ENCODE data around the gene KLF9.

Gene KLF9

GRCh38 chr9:70422371-70423043 lies 8.1 kb upstream of the KLF9 start:
- in situ Hi-C loops (cut with MboI; ENCODE audit: low sequenced_read_pairs) = no loop called here

GRCh38 chr9:70421272-70422180 lies 7.1 kb upstream of the KLF9 start:
- in situ Hi-C loops (cut with MboI; ENCODE audit: low sequenced_read_pairs) = no loop called here

GRCh38 chr9:70420441-70421271 lies 6.2 kb upstream of the KLF9 start:
- in situ Hi-C loops (cut with MboI; ENCODE audit: low sequenced_read_pairs) = no loop called here

- in situ Hi-C loops (cut with MboI; ENCODE audit: low sequenced_read_pairs) = no loop called here
These were observed 5.3 kb upstream of the KLF9 start for GRCh38 chr9:70419556-70420440.

GRCh38 chr9:70418822-70419555 lies 4.5 kb upstream of the KLF9 start:
- in situ Hi-C loops (cut with MboI; ENCODE audit: low sequenced_read_pairs) = no loop called here

GRCh38 chr9:70415476-70415875 lies 1.0 kb upstream of the KLF9 start:
- in situ Hi-C loops (cut with MboI; ENCODE audit: low sequenced_read_pairs) = no loop called here

- in situ Hi-C loops (cut with MboI; ENCODE audit: low sequenced_read_pairs) = no loop called here
These were observed 584 bp upstream of the KLF9 start for GRCh38 chr9:70415041-70415440.

GRCh38 chr9:70413464-70413798 lies 1.0 kb downstream of the KLF9 start:
- in situ Hi-C loops (cut with MboI; ENCODE audit: low sequenced_read_pairs) = no loop called here

GRCh38 chr9:70412832-70413463 lies 1.5 kb downstream of the KLF9 start:
- in situ Hi-C loops (cut with MboI; ENCODE audit: low sequenced_read_pairs) = no loop called here

GRCh38 chr9:70411930-70412831 lies 2.3 kb downstream of the KLF9 start:
- in situ Hi-C loops (cut with MboI; ENCODE audit: low sequenced_read_pairs) = no loop called here

- in situ Hi-C loops (cut with MboI; ENCODE audit: low sequenced_read_pairs) = no loop called here
These were observed 3.1 kb downstream of the KLF9 start for GRCh38 chr9:70411121-70411929.

GRCh38 chr9:70410368-70410767 lies 4.1 kb downstream of the KLF9 start:
- in situ Hi-C loops (cut with MboI; ENCODE audit: low sequenced_read_pairs) = no loop called here

GRCh38 chr9:70409800-70410199 lies 4.7 kb downstream of the KLF9 start:
- in situ Hi-C loops (cut with MboI; ENCODE audit: low sequenced_read_pairs) = no loop called here

- in situ Hi-C loops (cut with MboI; ENCODE audit: low sequenced_read_pairs) = no loop called here
These were observed 5.2 kb downstream of the KLF9 start for GRCh38 chr9:70409280-70409679.

GRCh38 chr9:70408393-70409040 lies 5.9 kb downstream of the KLF9 start:
- in situ Hi-C loops (cut with MboI; ENCODE audit: low sequenced_read_pairs) = no loop called here

GRCh38 chr9:70407081-70407503 lies 7.4 kb downstream of the KLF9 start:
- in situ Hi-C loops (cut with MboI; ENCODE audit: low sequenced_read_pairs) = no loop called here

- in situ Hi-C loops (cut with MboI; ENCODE audit: low sequenced_read_pairs) = no loop called here
These were observed 8.0 kb downstream of the KLF9 start for GRCh38 chr9:70406434-70406862.

Measured in hTERT RPE-1 (cell line).